GM12865 (cell line): ENCODE measurements around the gene ARID3A.
A peak's percentile ranks its signal among the peaks of the same experiment; 100 is the strongest.

ENCODE experiments used
- DNase-seq: peaks from one replicate; pipeline ENCODE4 v3.0.0; 2010; ENCODE audit warnings: low read depth
- H3K4me3 ChIP-seq: 2 replicates; pipeline ENCODE4 v1.5.1; 2011; ENCODE audit warnings: mild to moderate bottlenecking, low read depth, low read length, control low read depth
- CTCF ChIP-seq: IDR thresholded peaks from 2 replicates; pipeline ENCODE4 v1.5.1; 2011; ENCODE audit warnings: low read length, control low read depth, low read depth, inconsistent platforms; ENCODE audit not compliant: insufficient read depth; ENCODE audit errors: missing control alignments

The ARID3A gene

GRCh38 chr19:1013218-1013617 lies 87.4 kb downstream of the ARID3A start:
- no peak overlapping the region for H3K4me3 ChIP-seq
- no peak for DNase-seq
- no peak for TF ChIP-seq CTCF

GRCh38 chr19:1014161-1015060 lies 88.6 kb downstream of the ARID3A start:
- DNase-seq, result no peak
- no peak overlapping the region for H3K4me3 ChIP-seq
- TF ChIP-seq CTCF, result no peak

- TF ChIP-seq CTCF, result no peak
- no peak for DNase-seq
- no peak overlapping the region for H3K4me3 ChIP-seq
Observed at GRCh38 chr19:1015061-1015781, 89.4 kb downstream of the ARID3A start.

- TF ChIP-seq CTCF, result no peak
- DNase-seq, result no peak
- no peak overlapping the region for H3K4me3 ChIP-seq
Observed at GRCh38 chr19:1015782-1016646, 90.2 kb downstream of the ARID3A start.

GRCh38 chr19:1016647-1017114 lies 90.8 kb downstream of the ARID3A start:
- DNase-seq, result no peak
- H3K4me3 ChIP-seq, result no peak overlapping the region
- no peak for TF ChIP-seq CTCF

GRCh38 chr19:1017115-1017905 lies 91.5 kb downstream of the ARID3A start:
- H3K4me3 ChIP-seq, result no peak overlapping the region
- no peak for TF ChIP-seq CTCF
- DNase-seq, result peak; percentile 46
